HG02623 (cell line): Measurements from ENCODE around the gene CTSA.
A peak's percentile ranks its signal among the peaks of the same experiment; 100 is the strongest.
"Not testable (repeated sequence)": the region's sequence is repeated elsewhere in the genome, so short reads cannot be mapped to it uniquely, and the experiment has no call there.

ENCODE experiments used
- ATAC-seq: cut with Tn5 transposase; IDR thresholded peaks from one replicate; pipeline ENCODE4 v1.9.1; 2021; ENCODE audit warnings: moderate library complexity; ENCODE audit not compliant: unreplicated experiment

CTSA gene

GRCh38 chr20:45911486-45912343 is 20.6 kb downstream of the CTSA start, which contains the start of gene PLTP:
Gene PLTP, minus strand, starts transcription at chr20:45912155. Its CDS starts 703 bp downstream, at chr20:45911452.
- ATAC-seq: no peak

DNA sequence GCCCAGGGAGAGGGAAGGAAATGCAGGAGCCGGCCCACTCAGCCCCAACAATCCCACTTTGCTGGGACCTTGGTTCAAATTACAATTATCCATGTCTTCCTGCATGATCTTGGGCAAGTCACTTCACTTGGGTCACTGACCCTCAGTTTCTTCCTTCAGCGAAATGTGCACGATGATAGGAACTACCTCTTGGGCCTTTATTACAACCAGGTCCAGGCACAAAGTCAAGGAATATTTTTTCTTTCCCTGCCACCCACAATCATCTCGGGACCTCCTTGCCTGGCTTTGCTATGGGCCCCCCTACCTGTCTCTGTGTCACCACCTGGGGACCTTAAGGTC is 21.2 kb downstream of the CTSA start:
- ATAC-seq: no peak

DNA sequence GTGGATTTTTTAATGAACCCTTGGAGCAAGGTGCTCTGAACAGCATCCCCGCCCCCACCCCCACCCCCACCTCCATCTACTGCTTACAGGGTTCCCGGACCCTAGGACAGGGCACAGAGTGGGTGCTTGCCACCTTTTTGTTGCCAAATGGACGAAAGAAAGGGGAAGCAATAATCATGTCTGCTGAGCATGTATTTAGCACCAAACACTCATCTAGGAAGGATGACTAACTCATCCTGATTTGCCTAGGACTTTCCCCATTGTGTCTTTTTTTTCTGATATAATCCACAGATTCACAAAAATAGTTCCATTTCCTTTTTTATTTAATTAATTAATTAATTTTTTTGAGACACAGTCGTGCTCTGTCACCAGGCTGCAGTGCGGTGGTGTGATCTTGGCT is 22.0 kb downstream of the CTSA start:
- no peak for ATAC-seq

GRCh38 chr20:45917790-45918141 is 26.6 kb downstream of the CTSA start:
- ATAC-seq: no peak

- no peak for ATAC-seq
These were observed 27.1 kb downstream of the CTSA start for GRCh38 chr20:45918182-45918737.

- ATAC-seq: no peak
These were observed 27.8 kb downstream of the CTSA start for GRCh38 chr20:45918779-45919537.

DNA sequence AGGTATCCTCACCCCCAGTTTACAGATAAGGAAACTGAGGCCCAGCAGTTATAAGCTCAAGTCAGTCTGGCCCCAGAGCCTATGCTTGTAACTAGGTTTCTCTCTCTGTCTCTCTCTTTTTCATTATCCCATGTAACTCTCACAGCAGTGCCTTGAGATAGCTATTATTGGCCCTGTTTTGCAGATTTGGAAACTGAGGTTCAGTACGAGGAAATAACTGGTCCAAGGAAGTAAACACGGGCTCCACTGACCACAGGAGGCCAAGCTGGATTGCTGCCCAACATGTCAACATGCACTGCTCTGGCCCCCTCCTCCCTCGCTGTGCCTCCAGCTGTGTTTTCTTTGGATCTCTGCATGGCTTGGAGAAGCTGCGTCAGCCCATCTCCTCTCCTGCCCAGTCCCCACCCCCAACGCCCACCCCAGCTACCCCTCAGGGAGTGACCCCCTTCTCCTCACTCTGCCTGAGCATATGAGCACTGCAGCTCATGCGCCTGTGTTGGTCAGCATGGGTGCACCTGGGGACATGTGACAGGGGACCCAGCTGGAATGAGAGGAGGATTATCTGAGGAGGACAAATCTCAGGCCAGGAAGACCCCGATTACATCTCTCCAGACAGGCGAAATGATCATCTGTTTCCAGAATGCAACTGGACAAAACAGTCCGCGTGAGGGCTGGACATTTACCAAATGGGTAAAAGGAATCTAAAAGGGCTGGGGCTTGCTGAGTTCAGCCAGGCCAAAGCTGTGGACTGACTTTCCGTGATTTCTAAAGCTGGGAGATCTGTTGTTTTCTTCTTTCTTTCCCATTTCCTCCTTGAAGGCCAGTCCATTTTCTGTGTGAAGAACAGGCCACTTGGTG is 28.6 kb downstream of the CTSA start:
- no peak for ATAC-seq

DNA sequence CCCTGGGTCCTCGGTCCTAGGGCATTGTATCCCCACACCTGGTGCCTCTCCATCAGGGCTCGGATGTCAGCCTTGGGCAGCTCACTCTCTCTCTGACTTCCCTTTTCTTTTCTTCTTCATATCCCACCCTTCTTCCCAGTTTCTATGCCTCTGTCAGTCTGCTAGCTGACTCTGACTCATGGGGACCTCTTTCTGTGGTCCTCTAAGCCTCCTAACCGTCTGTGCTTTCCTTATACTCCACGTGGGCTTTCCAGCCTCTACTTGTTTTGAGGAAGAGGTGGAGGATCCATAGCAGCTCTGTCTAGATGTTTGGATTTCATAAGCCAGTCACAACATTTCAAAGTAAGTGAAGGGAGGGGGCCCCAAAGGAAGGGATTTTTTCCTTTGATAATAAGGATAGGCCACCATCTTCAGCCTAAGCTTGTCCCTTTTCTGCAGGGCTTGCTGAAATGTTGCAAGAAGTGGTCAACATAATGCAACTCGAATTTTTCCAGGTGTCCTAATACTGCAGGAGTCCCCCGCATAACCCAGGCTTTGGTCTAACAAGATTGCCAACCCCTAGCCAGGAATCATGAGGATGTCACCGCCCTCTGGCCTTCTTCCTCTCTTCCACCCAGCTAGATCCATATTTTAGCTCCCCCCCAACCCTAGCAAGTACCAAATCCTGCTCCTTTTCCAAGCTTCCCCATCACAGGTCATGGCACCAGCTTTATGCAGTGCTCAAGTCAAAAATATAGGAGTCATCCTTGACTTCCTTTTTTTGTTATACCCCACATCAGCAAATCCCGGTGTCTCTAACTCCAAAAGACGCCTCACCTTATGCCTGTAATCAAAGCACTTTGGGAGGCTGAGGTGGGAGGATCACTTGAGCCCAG is 29.6 kb downstream of the CTSA start:
- ATAC-seq: no peak

DNA sequence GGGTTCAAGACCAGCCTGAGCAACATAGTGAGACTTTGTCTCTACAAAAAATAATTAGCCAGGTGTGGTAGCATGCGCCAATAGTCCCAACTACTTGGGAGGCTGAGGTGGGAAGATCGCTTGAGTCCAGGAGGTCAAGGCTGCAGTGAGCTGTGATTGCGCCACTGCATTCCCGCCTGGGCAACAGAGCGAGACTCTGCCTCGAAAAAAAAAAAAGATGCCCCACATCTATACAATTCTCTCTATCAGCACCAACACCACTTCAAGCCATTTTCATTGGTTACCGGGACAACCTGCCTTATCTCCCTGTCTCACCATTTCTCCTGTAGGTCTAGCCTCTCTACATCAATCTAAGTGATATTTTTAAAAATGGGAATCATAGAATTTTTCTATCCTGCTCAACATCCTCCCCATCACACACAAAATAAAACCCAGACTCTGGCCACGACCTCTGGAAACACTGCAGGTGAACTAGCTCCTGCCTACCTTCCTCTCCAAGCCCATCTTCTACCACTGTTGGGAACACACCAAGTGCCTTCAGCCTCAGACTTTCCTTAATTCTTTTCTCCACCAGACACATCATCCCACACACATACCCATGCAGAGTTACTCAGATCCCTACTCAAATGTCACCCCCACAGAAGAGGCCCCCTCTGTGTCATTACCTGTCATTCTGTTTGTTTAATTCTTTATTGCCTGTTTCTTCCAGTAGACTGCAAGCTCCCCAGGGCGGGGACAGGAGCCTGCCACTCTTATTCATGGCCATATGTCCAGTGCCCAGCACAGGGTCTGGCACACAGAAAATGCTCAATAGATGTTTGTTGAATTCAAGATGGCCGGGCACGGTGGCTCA is 30.4 kb downstream of the CTSA start:
- no peak for ATAC-seq

GRCh38 chr20:45924391-45925261 is 33.5 kb downstream of the CTSA start:
- no peak for ATAC-seq

- no peak for ATAC-seq
These were observed 34.8 kb downstream of the CTSA start for GRCh38 chr20:45925821-45926506.

DNA sequence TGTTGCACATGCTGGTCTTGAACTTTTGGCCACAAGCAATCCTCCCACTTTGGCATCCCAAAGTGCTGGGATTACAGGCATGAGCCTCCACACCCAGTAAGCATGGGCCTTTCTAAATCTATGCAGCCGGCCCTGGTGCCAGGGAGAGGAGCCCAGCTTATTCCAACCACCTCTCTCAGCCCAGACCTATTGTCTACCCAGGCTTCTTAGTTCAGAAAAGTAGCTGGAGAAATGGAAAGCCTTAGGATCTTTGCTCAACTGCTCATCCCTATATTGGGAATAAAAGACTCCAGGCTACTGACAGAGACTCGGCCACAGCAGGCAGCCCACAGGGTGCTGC is 35.6 kb downstream of the CTSA start:
- ATAC-seq: no peak

DNA sequence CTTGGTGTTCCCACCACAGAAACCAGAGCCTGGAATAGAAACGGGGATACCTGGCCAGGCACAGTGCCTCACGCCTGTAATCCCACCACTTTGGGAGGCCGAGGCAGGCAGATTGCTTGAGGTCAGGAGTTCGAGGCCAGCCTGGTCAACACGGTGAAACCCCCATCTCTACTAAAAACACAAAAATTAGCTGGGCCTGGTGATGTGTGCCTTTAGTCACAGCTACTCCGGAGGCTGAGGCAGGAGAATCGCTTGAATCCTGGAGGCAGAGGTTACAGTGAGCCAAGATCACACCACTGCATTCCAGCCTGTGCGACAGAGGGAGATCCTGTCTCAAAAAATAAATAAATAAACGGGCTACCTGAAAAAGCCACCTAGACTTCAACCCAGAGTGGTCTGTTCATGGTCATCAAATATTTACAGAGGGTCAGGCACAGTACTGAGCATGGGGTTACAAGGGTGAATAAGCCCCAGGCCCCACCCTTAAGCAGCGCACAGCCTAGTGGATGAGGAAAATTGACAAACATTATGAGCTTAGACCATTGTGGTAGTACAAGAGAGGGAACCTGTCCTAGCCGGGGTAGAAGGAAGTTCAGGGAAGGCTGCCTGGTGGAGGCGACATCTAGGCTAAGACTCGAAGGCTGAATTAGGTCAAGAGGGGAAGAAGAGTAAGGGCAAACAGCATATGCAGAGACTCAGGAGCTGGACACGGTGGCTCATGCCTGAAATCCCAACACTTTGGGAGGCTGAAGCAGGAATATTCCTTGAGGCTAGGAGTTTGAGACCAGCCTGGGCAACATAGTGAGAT is 36.1 kb downstream of the CTSA start:
- no peak for ATAC-seq

- ATAC-seq: not testable (repeated sequence)
These were observed 40.5 kb downstream of the CTSA start for GRCh38 chr20:45931680-45932079.

- no peak for ATAC-seq
These were observed 42.3 kb downstream of the CTSA start for GRCh38 chr20:45933266-45934045.

GRCh38 chr20:45934046-45934585 is 43.0 kb downstream of the CTSA start:
- peak; percentile 8 for ATAC-seq
